Right kidney (tissue), 1 donor: ENCODE measurements around the gene ENTHD1.

ENCODE experiments used
- DNase-seq: peaks from one replicate; pipeline ENCODE4 v3.0.0-alpha.2; 2016

Gene ENTHD1

DNA sequence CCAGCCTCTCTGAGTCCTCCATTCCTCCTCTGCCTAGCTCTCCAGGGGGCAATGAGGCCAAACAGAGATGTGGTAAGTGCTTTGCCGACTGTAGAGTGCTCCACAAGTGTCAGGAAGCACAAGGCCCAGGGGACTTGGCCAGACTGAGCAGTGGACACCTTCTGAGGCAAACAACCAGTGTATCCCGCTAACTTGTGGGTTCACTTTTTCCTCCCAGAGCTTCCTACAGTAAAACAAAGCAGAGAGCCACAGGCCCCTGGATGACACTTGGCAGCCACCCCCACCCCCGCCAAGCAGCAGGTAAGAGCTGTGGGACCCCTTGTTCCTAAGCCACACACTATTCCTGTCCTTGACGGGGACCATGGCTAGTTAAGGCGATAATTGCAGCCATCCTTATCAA lies 162.1 kb downstream of the ENTHD1 start:
- no peak for DNase-seq

DNA sequence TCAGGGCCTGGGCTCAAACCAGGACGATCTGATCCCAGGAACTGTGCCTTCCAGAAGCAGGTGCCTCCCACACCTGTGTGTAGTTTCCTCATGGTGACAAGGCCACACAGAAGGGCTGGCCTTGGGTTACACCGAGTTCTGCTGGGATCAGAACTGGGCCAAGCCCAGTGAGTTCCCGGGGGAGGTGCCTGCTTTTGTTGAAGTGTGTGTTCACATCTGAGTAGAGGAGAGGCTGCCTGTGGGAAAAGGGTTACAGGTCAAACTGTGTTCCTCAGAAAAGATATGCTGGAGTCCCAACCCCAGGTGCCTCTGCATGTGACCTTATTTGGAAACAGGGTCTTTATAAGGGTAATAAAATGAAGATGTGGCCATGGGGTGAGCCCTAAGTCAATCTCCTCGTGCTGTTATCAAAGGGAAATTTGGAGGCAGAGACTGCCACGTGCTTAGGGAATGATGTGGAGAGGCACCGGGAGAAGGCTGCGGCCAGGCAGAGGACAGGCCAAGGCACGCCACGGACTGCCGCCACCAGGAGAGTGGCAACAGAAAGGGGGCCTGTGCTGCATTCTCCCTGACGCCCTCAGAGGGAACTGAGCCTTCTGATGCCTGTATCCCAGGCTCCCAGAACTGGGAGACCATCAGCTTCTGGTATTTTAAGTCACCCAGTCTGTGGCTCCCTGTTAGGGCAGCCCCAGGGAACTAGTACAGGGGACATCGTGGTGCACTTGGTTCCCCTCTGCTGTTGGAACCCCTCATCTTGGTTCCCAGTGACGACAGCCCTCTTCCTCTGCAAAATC lies 164.2 kb downstream of the ENTHD1 start:
- no peak for DNase-seq

DNA sequence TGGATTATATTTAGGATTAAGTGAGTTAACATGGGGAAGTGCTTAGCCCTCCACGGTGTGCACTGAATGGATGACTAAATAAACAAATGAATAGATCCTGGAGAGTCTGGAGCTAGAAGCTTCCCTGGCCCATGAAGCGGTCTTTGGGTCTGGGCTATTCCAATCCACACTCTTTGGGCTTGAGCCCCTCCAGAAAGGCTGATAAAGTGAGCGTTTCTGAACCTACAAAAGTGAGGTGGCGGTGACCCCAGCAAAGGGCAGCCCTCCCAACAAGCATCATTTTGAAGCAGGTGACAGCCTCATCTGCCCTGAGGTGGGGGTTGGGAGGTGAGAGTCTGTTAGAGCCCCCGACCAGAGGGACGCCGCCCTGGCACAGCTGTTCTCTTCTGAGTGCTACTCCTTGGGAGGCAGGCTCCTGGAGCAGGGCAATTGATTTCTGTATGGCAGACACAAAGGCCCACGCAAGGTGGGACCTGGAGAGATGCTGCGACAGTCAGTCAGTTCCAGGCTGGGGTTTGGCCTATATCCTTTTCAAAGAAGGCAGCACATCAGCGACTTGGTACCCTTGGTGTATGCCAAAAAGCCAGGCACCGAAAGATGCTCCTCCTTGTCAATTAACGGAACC lies 165.2 kb downstream of the ENTHD1 start:
- no peak for DNase-seq

DNA sequence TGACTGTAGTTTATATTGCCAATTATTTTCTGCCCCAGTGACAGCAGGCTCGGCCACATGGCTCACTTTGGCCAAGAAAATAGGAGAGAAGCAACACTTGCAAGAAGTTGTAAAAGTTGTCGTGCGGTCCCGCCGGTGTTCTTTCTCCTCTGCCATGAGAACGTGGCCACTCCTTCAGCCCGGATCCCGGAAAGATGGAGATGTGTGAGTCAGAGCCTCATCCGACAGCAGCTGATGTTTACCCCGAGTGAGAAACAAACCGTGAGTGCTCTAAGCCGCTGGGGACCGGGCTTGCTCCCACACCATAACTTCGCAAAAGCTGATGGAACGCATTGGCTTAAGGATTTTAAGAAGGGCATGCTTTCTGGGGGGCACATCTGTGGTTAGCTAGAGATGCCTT lies 166.0 kb downstream of the ENTHD1 start:
- no peak for DNase-seq

DNA sequence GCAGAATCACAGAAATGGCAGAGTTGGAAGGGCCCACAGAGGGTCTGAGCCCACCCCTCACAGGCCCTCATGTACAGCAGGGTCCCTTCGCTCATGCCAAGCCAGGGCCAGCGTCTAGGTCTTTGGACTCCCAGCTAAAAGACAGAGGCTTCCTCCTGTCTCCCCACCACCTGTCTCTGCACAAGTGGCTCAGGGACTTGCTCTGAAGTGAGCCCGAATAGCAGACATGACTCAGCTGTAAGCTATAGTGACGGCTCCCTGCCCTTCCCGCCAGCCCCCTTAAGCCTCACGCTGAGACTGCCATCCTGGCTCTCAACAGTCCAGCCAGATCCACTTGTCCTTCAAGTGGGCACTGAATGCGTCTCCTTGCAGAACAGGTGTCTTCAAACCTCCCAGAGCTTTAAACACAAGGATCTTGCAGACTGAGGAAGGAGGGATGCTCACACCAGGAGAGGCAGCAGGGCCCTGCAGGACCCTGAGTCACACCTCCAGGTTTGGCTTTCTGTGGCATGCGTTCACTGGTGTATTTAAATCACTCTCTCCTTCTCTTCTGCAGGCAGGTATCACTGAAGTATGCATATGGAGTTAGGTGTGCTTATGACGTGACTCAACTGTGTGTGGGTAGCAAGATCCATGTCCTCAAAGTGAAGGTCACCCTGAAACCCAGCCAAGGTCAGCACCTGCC lies 168.1 kb downstream of the ENTHD1 start:
- no peak for DNase-seq

DNA sequence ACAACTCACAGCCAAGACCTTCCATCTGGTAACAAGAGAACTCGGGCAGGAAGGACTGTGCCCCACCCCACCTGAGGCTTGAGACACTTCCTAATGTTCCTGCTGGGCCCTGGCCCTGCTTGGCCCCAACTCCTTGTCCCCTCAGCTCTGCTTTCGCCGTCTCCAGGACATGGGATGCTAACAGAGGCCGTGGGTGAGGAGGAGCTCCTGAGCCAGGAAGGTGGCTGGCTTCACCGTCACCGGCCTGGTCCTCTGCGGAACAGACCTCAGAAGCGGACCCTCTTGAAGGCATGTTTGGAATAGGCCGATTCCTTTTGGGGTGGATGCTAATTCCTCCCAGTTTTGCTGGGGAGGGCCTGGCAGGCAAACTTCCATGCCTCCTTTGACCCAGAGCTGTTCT lies 168.7 kb downstream of the ENTHD1 start:
- no peak for DNase-seq

DNA sequence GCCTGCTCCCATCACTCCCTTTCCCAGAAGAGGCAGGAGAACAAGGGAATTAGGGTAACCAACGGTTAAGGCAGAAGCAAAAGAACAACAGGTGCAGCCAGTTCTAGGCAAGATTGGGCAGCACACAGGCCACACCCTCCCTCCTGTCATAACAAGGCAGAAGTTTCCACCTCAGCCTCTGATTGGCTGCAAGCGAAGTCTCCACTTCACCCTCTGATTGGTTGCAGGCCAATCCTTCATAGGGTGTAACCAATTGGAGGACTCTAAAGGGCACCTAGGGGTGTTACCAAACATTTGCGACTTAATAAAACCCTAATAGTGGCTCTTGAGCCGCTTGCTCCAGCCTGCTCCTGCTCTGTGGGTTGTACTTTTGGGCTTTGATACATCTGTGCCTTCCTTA lies 169.2 kb downstream of the ENTHD1 start:
- no peak for DNase-seq

DNA sequence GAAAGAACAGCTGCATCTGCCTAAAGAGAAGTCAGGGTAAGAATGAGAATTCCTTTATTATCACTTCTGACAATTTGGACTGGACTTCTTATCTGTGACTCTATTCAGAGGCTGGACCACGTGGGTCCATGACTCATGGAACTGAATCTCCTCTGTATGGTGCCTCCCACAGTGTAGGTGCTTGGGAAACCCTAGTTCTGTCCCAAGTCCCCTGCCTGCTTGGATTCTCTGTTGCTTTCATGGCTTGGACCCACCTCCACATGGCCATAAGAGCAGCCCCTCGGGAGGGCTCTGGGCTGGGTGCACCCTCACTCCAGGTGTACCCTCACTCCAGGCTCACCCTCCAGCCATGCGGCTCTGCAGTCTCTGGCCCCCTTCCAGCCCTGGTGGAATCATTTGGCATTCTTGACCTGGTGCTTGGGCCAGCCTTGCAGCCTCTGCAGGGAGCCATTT lies 169.6 kb downstream of the ENTHD1 start:
- no peak for DNase-seq

DNA sequence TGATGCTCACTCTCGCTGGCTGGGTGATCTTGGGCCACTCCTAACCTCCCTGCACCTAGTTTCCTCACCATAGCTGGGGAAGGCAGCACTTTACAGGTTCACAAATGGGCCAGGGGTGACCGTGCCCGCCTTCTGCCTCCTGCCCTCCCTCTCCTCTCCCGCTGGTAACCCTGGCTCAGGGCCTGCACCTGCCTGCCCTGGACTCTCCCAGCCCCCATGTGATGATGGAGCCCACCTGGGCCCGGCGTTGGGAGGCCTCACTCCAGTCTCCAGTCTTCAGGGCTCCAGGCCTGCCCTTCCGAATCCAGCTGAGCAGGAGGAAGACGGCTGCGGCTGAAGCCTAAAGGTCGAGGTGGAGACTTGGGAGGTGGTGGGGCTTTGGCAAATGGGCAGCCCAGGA lies 170.1 kb downstream of the ENTHD1 start:
- no peak for DNase-seq

DNA sequence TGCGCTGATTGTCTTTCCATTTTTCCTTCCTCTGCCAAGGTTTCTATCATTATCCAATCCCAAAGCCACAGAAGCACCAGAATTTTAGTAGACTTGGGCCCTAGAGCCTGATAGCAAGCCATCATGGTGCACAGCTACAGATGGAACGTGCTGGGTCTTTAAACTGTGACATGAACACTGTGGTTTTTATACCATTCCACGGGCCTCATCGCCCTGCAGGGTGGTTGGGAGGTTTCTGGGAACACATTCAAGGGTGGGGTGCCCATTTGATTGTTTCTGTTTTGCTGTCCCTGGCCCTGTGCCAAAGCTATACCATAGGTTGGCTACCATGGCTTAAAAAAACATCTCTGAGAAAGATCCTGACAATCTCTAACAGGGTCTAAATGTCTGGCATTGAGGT lies 171.1 kb downstream of the ENTHD1 start:
- no peak for DNase-seq

DNA sequence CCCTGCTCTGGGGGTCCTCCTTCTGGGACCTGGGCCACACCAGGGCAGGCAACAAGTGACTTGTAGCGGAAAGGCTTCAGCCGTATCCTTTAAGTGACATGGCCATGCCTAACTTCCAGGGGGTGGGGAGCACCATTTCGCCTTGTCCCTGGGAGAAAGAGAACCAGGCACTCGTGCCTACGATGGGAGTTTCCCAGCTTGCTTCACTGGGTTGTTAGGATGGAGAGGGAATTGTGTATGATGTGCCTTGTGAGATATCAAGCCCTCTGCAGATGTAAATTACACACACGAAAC lies 171.6 kb downstream of the ENTHD1 start:
- DNase-seq = no peak

DNA sequence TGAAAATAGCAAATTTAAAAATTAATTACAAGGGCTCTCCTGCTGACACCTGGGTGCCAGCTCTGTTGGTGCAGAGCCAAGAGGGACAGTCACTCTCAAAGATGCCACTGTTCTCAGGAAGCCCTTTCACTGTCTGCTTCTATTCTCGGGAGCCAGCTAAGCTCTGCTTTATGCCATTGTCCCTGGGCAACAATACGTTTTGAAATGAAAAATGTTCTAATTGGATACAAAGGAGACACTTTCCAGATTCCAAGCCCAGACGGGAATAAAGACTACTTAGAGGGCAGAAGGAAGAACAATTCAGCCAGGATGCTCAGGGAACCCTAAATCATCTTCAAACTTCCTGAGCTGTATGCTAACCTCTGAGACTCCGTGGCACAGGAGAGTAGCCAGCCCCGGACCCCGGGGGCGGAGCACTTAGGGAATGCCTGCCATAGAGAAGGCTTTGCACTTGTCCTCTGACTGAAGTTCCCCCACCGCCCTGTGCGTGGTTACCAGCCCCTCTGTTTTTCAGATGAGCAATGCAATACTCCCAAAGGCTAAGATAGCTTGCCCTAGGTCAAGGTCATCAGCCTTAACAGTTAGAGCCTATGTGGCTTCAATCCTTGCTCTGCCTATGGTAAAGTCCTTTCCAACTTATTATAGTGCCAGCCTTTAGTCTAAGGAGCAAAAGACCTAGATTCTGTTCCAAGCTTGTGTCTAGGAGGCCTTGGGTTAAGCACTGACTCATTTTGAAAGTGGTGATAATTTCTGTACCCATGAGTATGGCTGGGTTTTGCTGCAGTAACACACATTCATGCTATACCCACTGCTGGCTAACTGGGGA lies 172.1 kb downstream of the ENTHD1 start:
- no peak for DNase-seq

DNA sequence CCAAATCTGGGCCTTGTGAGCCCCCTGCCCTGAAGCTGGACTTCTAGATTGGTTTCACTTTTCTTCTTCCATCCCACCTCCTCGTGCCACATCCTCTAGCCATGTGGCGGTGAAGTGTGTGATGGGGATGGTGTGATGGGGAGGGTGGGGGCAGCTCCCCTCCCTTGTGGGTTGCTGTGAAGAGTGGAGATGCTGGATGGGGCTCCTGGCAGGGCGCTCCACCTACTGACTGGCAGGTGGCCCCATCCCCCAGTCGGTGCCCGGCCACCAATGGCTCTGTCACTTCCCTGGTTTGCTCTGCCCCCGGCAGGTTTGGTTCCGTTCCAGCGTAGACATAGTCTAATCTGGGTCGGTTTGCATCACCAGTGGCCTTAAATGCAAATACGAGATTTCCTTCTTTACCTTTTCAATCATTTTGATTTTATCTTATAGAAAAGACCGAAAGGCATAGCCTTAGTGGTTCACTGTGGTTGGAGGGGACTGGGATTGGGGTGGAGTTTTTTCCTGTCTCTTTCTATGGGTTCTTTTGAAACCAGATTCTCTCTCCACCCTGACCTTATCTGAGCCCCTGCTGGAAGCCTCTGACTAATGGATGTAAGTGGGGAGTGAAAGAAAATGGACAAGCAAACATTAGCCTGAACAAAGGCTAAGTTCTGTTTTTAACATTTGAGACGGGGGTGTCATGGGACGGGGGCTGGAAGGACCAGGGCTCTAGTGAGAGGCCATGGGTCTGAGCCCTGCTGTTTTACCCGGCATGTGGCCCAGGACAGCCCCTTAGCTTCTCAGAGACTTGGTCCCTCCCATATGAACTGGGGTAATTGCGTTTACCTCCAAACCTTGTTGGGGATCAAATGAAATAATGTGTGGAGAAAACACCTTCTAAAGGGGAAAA lies 173.8 kb downstream of the ENTHD1 start:
- DNase-seq = no peak

DNA sequence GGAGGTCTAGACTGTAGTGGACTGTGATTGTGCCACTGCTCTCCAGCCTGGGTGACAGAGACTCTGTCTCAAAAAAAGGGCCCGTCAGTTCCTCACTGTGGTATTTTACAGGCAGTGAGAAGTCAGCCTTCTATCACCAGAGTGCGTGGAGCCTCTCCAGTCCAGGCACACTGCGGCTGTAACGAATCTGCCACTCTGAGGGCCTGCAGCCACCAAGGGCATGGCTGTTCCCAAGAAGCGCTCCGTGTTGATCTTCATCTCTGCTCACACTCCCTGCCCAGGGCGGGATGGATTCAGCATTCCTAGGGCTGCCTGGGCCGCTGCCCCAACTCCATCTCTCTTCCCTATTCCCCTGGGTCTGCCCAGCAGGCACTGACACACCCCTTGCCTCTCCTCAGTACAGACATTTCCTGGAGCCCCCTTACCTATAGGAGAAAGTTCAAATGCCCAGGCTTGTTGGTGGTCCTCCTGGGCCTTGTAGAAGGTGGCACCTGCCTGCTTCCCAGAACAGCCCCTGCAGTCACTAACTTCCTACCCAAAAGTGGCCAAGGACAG lies 174.6 kb downstream of the ENTHD1 start:
- no peak for DNase-seq

DNA sequence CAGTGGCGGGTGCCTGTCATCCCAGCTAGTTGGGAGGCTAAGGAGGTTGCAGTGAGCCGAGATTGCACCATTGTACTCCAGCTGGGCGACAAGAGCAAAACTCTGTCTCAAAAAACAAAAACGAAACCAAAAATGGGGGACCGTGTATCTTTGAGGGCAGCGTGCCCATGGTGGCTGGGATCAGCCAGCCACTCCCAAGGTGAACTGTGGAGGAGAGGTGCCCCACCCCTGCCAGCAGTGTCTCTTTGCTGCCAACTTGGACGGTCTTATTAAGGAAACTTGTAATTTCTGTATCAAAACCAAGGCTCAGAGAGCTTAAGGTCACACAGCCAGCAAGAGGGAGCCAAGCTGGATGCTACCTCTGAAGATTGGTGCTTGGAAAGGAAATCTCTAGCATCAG lies 175.4 kb downstream of the ENTHD1 start:
- DNase-seq = no peak

DNA sequence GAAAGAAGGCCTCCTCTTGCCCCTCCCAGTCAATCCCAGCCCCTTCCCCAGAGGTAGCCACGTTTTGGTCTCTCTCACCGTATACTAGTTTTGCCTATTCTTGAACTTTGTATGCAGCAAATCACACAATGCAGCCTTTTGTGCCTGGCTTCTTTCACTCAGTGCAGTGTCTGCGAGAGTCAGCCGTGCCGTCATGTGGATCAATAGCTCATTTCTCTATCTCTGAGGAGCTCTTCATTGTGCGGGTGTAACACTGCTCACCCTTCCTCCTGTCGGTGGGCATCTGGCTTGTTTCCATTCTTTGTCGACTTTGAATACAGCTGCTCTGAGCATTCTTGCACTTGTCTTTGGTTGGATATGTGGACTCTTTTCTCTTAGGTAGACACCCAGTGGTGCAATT lies 176.5 kb downstream of the ENTHD1 start:
- no peak for DNase-seq

DNA sequence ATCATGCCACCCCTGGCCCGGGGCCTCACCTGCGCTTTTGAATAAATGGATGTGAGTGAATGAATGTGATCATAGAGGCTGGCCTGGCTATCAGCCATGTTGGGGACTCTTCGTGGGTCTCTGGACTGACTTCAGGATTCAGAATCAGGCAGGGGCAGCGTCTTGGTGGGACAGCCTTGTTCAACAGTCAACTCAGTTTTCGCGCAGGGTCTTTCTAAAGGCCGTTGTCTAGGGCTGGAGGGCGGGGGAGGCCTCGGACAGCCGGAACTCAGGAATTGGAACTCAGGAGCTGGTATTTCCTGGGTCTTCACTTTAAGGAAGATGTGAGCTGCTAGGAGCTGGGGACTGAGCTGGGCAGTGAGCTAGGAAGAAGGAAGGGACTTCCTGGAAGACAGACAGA lies 177.0 kb downstream of the ENTHD1 start:
- no peak for DNase-seq

DNA sequence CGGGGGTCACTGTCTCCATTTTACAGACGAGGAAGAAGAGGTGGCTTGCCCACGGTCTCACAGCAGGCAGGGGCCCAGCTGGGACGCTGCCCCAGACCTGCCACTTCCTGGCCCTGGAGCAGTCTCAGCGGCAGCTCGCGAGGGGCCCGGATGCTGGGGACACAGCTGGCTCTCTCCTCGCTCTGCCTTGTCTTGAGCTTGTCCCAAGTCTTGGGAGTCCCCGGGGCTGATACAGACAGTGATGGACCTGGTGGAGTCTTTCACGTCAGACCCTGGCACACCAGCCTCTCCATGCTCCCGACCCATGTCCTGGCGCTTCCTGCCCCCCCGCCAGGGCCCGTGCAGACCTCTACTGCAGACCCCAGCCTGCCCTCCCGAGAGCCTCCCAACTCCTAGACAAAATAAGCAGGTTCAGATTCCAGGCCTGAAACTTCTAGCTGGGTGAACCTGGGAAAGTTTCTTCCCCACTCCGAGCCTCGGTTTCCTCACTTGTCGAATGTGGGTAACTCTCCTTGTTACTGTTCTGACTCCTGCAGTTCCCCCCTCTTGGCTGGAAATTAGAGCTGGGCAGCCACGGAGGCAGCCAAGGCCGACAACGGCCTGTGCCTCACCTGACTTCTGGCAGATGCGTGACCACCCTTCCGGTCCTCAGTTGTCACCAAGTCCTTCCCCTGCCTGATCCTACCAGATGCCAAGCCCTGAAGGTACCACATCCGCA lies 177.6 kb downstream of the ENTHD1 start:
- no peak for DNase-seq

DNA sequence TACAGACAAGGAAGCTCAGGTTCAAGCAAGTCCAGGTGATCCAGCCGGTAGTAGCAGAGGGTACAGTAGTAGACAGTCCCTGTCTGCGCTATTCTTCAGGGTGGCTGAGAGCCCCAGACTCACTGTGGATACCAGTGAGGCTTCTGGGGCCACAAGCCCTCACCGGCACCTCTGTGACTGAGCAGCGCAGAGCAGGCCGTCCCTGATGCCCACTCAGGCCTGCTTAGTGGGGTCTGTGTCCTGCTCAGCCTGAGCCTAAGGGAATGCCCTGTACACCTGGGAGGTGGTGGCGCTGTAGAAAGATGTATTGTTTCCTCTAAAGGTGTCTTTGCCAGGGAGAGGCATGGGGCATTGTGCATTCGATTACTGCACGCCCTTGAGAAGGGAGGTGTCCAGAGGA lies 179.2 kb downstream of the ENTHD1 start:
- no peak for DNase-seq

DNA sequence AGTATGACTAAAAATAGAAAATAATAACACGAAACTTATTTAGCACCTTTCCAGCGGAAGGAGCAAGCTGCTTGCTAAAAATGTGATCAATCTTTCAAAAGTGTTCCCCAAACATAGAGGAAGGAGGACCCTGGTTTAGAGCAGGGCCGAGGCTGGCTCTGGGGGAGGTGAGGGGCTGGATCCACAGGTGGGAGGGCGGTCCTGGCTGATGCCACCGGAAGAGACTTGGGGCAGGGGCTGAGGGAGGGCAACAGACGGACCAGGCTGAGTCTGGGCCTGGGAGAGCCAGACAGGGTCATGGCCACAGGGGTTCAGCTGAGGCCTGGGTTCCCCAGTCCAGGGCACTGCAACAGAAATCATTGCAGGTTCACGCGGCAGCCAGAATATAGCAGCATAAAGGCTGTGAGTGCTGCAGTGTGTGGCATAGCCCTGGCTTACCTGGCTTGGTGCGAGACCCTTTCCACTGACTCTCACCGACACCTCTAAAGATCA lies 179.7 kb downstream of the ENTHD1 start:
- DNase-seq = no peak
